HepG2 (cell line): ENCODE results near the gene TRPM6. TPM values are rescaled to one million over a fixed set of nuclear protein-coding genes. Genes with fewer than 3 reads are reported as not detected.

Source experiments
- ATAC-seq: fragments of 200-7000 bp; cut with Tn5 transposase; 3 replicates; pipeline ENCODE4 v1.9.1; 2020; ENCODE audit warnings: mild to moderate bottlenecking, moderate library complexity
- BruUV-seq: library from RNA; stranded (reverse); fragments of 400-500 nt; replicated peaks from 2 replicates; lab custom pipeline; 2021; lab: Mats Ljungman, UMichigan
- CTCF ChIA-PET: fragments of 300-600 bp; formaldehyde crosslinking; extraction: SDS; loops from one replicate; lab custom pipeline; 2021; ENCODE audit warnings: low total read pairs, inconsistent platforms, low intra/inter-chr PET ratio; lab: Yijun Ruan, JAX
- POLR2A ChIA-PET: fragments of 350-600 bp; sonication (Branson Sonifier 250); formaldehyde crosslinking; loops from one replicate; lab custom pipeline; 2020; ENCODE audit warnings: antibody characterized with exemption, inconsistent platforms; lab: Yijun Ruan, JAX
- DNase-seq: peaks from one replicate; pipeline ENCODE4 v3.0.0-alpha.2; 2015; ENCODE audit warnings: low spot score
- FAIRE-seq: peaks from 3 replicates; lab custom pipeline; 2011; peaks lifted over from hg19 to GRCh38; lab: Jason Lieb, UNC
- H2AFZ ChIP-seq: one replicate; pipeline ENCODE4 v1.6.1; 2011; ENCODE audit warnings: low read length, inconsistent platforms
- H3K27ac ChIP-seq: fragments of 300-600 bp; 3 replicates; pipeline ENCODE4 v1.8.0; 2011; ENCODE audit warnings: mixed run types, mild to moderate bottlenecking, mixed read lengths, low read length, inconsistent platforms; ENCODE audit not compliant: insufficient read depth; ENCODE audit errors: extremely low read length
- H3K27me3 ChIP-seq, 2 experiments: fragments of 200-600 bp in 1 of 2; 2 replicates in 1 of 2; 3 replicates in 1 of 2; pipeline versions ENCODE4 v1.6.0 to v1.8.0; 2011; ENCODE audit warnings: low read length in 2 of 2, mild to moderate bottlenecking in 2 of 2, moderate library complexity in 2 of 2, inconsistent platforms in 1 of 2; ENCODE audit not compliant: insufficient read depth in 2 of 2, control insufficient read depth in 1 of 2
- H3K36me3 ChIP-seq, 2 experiments: fragments of 200-600 bp in 1 of 2; replicated peaks in 1 of 2; 2 replicates in 1 of 2; 3 replicates in 1 of 2; pipeline versions ENCODE4 v1.5.1 to v1.8.0; 2011; ENCODE audit warnings: low read length in 2 of 2, inconsistent platforms in 1 of 2; ENCODE audit not compliant: insufficient read depth in 2 of 2, control insufficient read depth in 1 of 2
- H3K4me1 ChIP-seq: 2 replicates; pipeline ENCODE4 v1.5.1; 2012; ENCODE audit warnings: low read length, inconsistent platforms; ENCODE audit not compliant: insufficient read depth
- H3K4me2 ChIP-seq: 2 replicates; pipeline ENCODE4 v1.6.0; 2011; ENCODE audit warnings: low read depth, low read length, inconsistent platforms
- H3K4me3 ChIP-seq, 3 experiments: fragments of 200-600 bp in 1 of 3; sonication (generic), shearing (Covaris generic) in 1 of 3; replicated peaks in 1 of 3; 2 replicates each; pipeline ENCODE4 v1.5.1; 2011 to 2016; ENCODE audit warnings: low read length in 3 of 3, inconsistent platforms in 2 of 3, low read depth in 2 of 3, mild to moderate bottlenecking in 2 of 3, control low read depth in 1 of 3, mixed read lengths in 1 of 3; ENCODE audit not compliant: insufficient read depth in 1 of 3
- H3K79me2 ChIP-seq: one replicate; pipeline ENCODE4 v1.6.1; 2011; ENCODE audit warnings: low read length, inconsistent platforms; ENCODE audit not compliant: insufficient read depth
- H3K9ac ChIP-seq: 2 replicates; pipeline ENCODE4 v1.6.0; 2011; ENCODE audit warnings: mild to moderate bottlenecking, low read depth, low read length, inconsistent platforms; ENCODE audit not compliant: insufficient read depth
- H3K9me3 ChIP-seq: 2 replicates; pipeline ENCODE4 v1.5.1; 2012; ENCODE audit warnings: mild to moderate bottlenecking, low read length
- H4K20me1 ChIP-seq: 2 replicates; pipeline ENCODE4 v1.6.0; 2011; ENCODE audit warnings: inconsistent platforms, mild to moderate bottlenecking, low read length, moderate library complexity; ENCODE audit not compliant: insufficient read depth
- FOSL1 ChIP-seq: sonication (generic); formaldehyde crosslinking; IDR thresholded peaks from 2 replicates; pipeline ENCODE4 v1.9.0; 2021; ENCODE audit warnings: missing genetic modification reagents, borderline replicate concordance
- HNRNPH1 ChIP-seq: fragments of 200-400 bp; formaldehyde crosslinking; optimal IDR thresholded peaks from 2 replicates; pipeline ENCODE3; 2017; ENCODE audit warnings: mild to moderate bottlenecking, low read depth, low read length
- HOXA7 ChIP-seq: sonication (generic); formaldehyde crosslinking; IDR thresholded peaks from 2 replicates; pipeline ENCODE4 v1.8.1; 2022; ENCODE audit warnings: mild to moderate bottlenecking, missing genetic modification reagents, moderate library complexity
- KLF13 ChIP-seq: sonication (generic); formaldehyde crosslinking; IDR thresholded peaks from 2 replicates; pipeline ENCODE4 v1.4.0; 2020; ENCODE audit warnings: mild to moderate bottlenecking, missing genetic modification reagents
- NAIF1 ChIP-seq: sonication (generic); formaldehyde crosslinking; IDR thresholded peaks from 2 replicates; pipeline ENCODE4 v1.5.0; 2020; ENCODE audit warnings: mild to moderate bottlenecking, missing genetic modification reagents, borderline replicate concordance
- NR2F6 ChIP-seq, 2 experiments: IDR thresholded peaks; 2 replicates each; pipeline ENCODE4 v1.6.1; 2016; ENCODE audit warnings: antibody characterized with exemption in 1 of 2, mild to moderate bottlenecking in 1 of 2
- ZNF180 ChIP-seq: sonication (generic); formaldehyde crosslinking; IDR thresholded peaks from 2 replicates; pipeline ENCODE4 v1.4.0; 2020; ENCODE audit warnings: low read depth, missing genetic modification reagents, borderline replicate concordance
- ZNF207 ChIP-seq: fragments of 450-650 bp; IDR thresholded peaks from 2 replicates; pipeline ENCODE4 v1.6.1; 2016; ENCODE audit warnings: antibody characterized with exemption, borderline replicate concordance
- ZNF354B ChIP-seq: sonication (generic); formaldehyde crosslinking; IDR thresholded peaks from 2 replicates; pipeline ENCODE4 v1.8.0; 2022; ENCODE audit warnings: mild to moderate bottlenecking, missing genetic modification reagents
- ZNF670 ChIP-seq: sonication (generic); formaldehyde crosslinking; IDR thresholded peaks from 2 replicates; pipeline ENCODE4 v1.8.0; 2022; ENCODE audit warnings: mild to moderate bottlenecking, missing genetic modification reagents, borderline replicate concordance
- WGBS: methylation state at CpG from one replicate; pipeline ENCODE4 v1.1.6; 2017; ENCODE audit warnings: low lambda C conversion rate; 5-methylcytosine and 5-hydroxymethylcytosine counted together
- in situ Hi-C: cut with HindIII; loops from 2 replicates; pipeline ENCODE4 v1.10.0; 2017; ENCODE audit warnings: low pct_unique_long_range_greater_than_20kb; ENCODE audit not compliant: extremely low pct_ligation_motif_present
- intact Hi-C: fragments of 100-400 bp; cut with micrococcal nuclease; formaldehyde crosslinking; loops from one replicate; pipeline ENCODE4 v1.10.0; 2022; ENCODE audit not compliant: unreplicated experiment
- polyA plus RNA-seq, 8 experiments: library from polyadenylated mRNA; depleted of rRNA in 3 of 8; stranded (reverse) in 7 of 8; unstranded in 1 of 8; fragments of >200 nt; fragmentation: Illumina TruSeq in 4 of 8; extraction: Trizol in 4 of 8; gene quantifications; 2 replicates each; pipeline versions ENCODE4 v1.2.1 to v1.2.3, GENCODE V29; 2011 to 2016; ENCODE audit warnings: low read depth in 4 of 8, missing spikeins in 1 of 8, mixed read lengths in 1 of 8; ENCODE audit not compliant: insufficient read depth in 1 of 8
- total RNA-seq, 5 experiments: library from RNA; depleted of rRNA; stranded (reverse); fragments of >200 nt; fragmentation: Illumina TruSeq; extraction: Trizol; gene quantifications; 2 replicates each; pipeline ENCODE4 v1.2.3, GENCODE V29; 2016; ENCODE audit warnings: low read depth in 1 of 5

Gene TRPM6
- total and polyA plus RNA-seq, 2 of the 13 experiments (the other 11 are each of a cell fraction or from before 2014, with no cell fraction given) = 0.01 to 0.09 TPM

- H3K9ac ChIP-seq = no peak overlapping the region
- no TSS peak for BruUV-seq
- TF ChIP-seq KLF13 (CRISPR knock-in tag) (no peak), NR2F6 (IDR thresholded peaks at IDR 0.05) (no peak), NR2F6 (CRISPR knock-in tag; IDR thresholded peaks at IDR 0.05) (no peak)
- in situ Hi-C loops = no loop called here
- no peak overlapping the region for H3K4me2 ChIP-seq
- no peaks in the 10 kb centered on the region for H3K27me3 ChIP-seq
- ChIA-PET POLR2A (no interaction called here), CTCF (no interaction called here)
- H3K4me3 ChIP-seq = no peak overlapping the region
- FAIRE-seq = no peak
- no peaks in the 10 kb centered on the region for H3K36me3 ChIP-seq
- no peaks in the 10 kb centered on the region for H4K20me1 ChIP-seq
- H3K79me2 ChIP-seq = no peaks in the 10 kb centered on the region
- H3K27ac ChIP-seq = no peak overlapping the region
- intact Hi-C loops = no loop called here
- WGBS = 80% methylated on average over 1 of the region's 1 CpG
- H3K4me1 ChIP-seq = no peaks in the 10 kb centered on the region
- H3K9me3 ChIP-seq = no peaks in the 10 kb centered on the region
- no peak for DNase-seq
- H2AFZ ChIP-seq = no peak overlapping the region
- ATAC-seq = no peak
Measured at GRCh38 chr9:74921737-74922136, 34.0 kb upstream of the TRPM6 start.

- BruUV-seq = no TSS peak
Measured at GRCh38 chr9:74920944-74921626, 33.4 kb upstream of the TRPM6 start.

More at GRCh38 chr9:74920944-74921626, 33.4 kb upstream of the TRPM6 start:
- Histone ChIP-seq H3K36me3 (no peaks in the 10 kb centered on the region), H3K4me1 (no peaks in the 10 kb centered on the region), H3K27ac (no peak overlapping the region), H4K20me1 (no peaks in the 10 kb centered on the region), H3K4me3 (no peak overlapping the region), H3K9me3 (no peaks in the 10 kb centered on the region)
- no peak for DNase-seq
- CTCF ChIA-PET = no interaction called here
- TF ChIP-seq ZNF180 = no peak
- no peak for TF ChIP-seq HNRNPH1
- TF ChIP-seq ZNF354B (CRISPR knock-in tag) = no peak
- TF ChIP-seq ZNF670 (CRISPR knock-in tag) = no peak
- no peak for TF ChIP-seq ZNF207
- no peak for TF ChIP-seq NAIF1
- TF ChIP-seq HOXA7 (CRISPR knock-in tag) = no peak
- TF ChIP-seq FOSL1 (CRISPR knock-in tag) = no peak
- TF ChIP-seq, all 625 proteins: peak for 0
- ATAC-seq (no peak), FAIRE-seq (no peak)
- no peaks in the 10 kb centered on the region for H3K27me3 ChIP-seq
- H3K79me2 ChIP-seq = no peaks in the 10 kb centered on the region
- H3K9ac ChIP-seq = no peak overlapping the region
- H2AFZ ChIP-seq = no peak overlapping the region
- intact Hi-C loops (no loop called here), in situ Hi-C loops (no loop called here)
- no peak overlapping the region for H3K4me2 ChIP-seq
- 2% methylated on average over 3 of the region's 3 CpGs for WGBS
- POLR2A ChIA-PET = no interaction called here
